ENCODE results near the gene ZNF236.
"Not testable (repeated sequence)": the region's sequence is repeated elsewhere in the genome, so short reads cannot be mapped to it uniquely, and the experiment has no call there.

ZNF236 gene

GRCh38 chr18:76936877-76937276 lies 114.5 kb downstream of the ZNF236 start:
- H3K36me3 ChIP-seq (ENCODE audit: control insufficient read depth in 4 of 4, insufficient read depth in 4 of 4, low read length in 3 of 4) = peaks cover 8 to 55% (median 37%) of the 10 kb centered on the region in 4 experiments
- ChIA-PET CTCF (interaction anchor here (1.1 kb wide), 1 partner anchor 11 kb away, joined by 3 read pairs; no protein-coding TSS in a partner anchor), POLR2A (no interaction called here)
- no peak overlapping the region for H3K4me3 ChIP-seq (ENCODE audit: control insufficient read depth in 1 of 7, extremely low read depth in 1 of 7, insufficient read depth in 4 of 7, low read depth in 2 of 7, low read length in 6 of 7)
- 98% methylated on average over 7 of the region's 11 CpGs for WGBS (ENCODE audit: insufficient coverage)
- no peak overlapping the region for H3K27ac ChIP-seq (ENCODE audit: insufficient read depth in 1 of 2, low read depth in 1 of 2, low read length in 2 of 2, poor library complexity in 1 of 2, severe bottlenecking in 2 of 2)
- H3K9me3 ChIP-seq (ENCODE audit: control extremely low read depth in 1 of 5, control insufficient read depth in 4 of 5, insufficient read depth in 2 of 5, low read depth in 1 of 5, low read length in 4 of 5) = no peaks in the 10 kb centered on the region
- H3K27me3 ChIP-seq (replicated peaks in 2 of 5; ENCODE audit: control insufficient read depth in 4 of 5, insufficient read depth in 5 of 5, low read length in 4 of 5) = no peaks in the 10 kb centered on the region
- no peaks in the 10 kb centered on the region for H3K4me1 ChIP-seq (ENCODE audit: control extremely low read depth in 1 of 4, control insufficient read depth in 4 of 4, insufficient read depth in 4 of 4, low read length in 3 of 4)
- DNase-seq = no peak

DNA sequence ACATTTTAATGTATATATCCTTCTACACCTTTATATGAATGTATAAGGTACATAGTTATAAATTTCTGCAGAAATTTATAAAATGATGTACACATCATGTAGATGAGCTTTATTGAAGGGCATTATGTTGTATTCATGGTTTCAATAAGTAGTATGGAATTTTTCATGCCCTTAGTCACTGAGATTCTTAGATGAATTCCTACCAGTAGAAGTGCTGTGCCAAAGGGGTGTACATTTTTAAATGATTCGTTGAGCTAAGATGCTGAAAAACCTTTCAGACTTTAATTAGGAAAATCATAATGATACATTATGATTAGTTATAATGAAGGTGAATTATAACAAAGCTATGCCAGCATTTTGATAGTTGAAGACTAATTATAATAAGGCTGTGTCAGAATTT lies 115.2 kb downstream of the ZNF236 start:
- H3K9me3 ChIP-seq (ENCODE audit: control extremely low read depth in 1 of 5, control insufficient read depth in 4 of 5, insufficient read depth in 2 of 5, low read depth in 1 of 5, low read length in 4 of 5) = no peaks in the 10 kb centered on the region
- no peaks in the 10 kb centered on the region for H3K27me3 ChIP-seq (replicated peaks in 2 of 5; ENCODE audit: control insufficient read depth in 4 of 5, insufficient read depth in 5 of 5, low read length in 4 of 5)
- CTCF ChIA-PET = interaction anchor here (1.1 kb wide), 1 partner anchor 10 kb away, joined by 3 read pairs; no protein-coding TSS in a partner anchor
- no peak overlapping the region for H3K4me3 ChIP-seq (ENCODE audit: control insufficient read depth in 1 of 7, extremely low read depth in 1 of 7, insufficient read depth in 4 of 7, low read depth in 2 of 7, low read length in 6 of 7)
- WGBS (ENCODE audit: insufficient coverage) = no CpG with 5 or more reads among the region's 1 CpG
- no peak for DNase-seq
- H3K4me1 ChIP-seq (ENCODE audit: control extremely low read depth in 1 of 4, control insufficient read depth in 4 of 4, insufficient read depth in 4 of 4, low read length in 3 of 4) = no peaks in the 10 kb centered on the region
- peaks cover 6 to 48% (median 33%) of the 10 kb centered on the region in 4 experiments for H3K36me3 ChIP-seq (ENCODE audit: control insufficient read depth in 4 of 4, insufficient read depth in 4 of 4, low read length in 3 of 4)
- POLR2A ChIA-PET = no interaction called here
- H3K27ac ChIP-seq (ENCODE audit: insufficient read depth in 1 of 2, low read depth in 1 of 2, low read length in 2 of 2, poor library complexity in 1 of 2, severe bottlenecking in 2 of 2) = no peak overlapping the region

DNA sequence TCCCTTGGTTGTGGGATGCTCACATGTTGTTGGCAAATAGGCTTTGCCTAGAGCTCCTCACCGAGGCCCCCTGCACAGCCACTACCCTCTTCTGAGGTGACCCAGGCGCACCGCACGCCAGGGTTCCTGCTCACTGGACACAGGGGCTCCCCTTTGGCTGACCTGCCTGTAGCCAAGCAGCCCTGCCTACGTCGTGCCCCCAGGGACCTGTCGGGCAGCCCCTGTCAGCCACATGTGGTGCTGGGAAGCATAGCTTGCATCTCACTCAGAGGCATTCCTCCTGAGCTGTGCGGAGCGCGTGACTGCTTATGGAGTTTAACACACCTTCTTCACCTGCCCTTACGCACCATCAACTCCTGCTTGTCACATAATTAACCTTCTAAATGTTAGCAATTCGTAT lies 116.3 kb downstream of the ZNF236 start:
- Histone ChIP-seq H3K9me3 (ENCODE audit: control extremely low read depth in 1 of 5, control insufficient read depth in 4 of 5, insufficient read depth in 2 of 5, low read depth in 1 of 5, low read length in 4 of 5) (no peaks in the 10 kb centered on the region), H3K4me1 (ENCODE audit: control extremely low read depth in 1 of 4, control insufficient read depth in 4 of 4, insufficient read depth in 4 of 4, low read length in 3 of 4) (no peaks in the 10 kb centered on the region), H3K36me3 (ENCODE audit: control insufficient read depth in 4 of 4, insufficient read depth in 4 of 4, low read length in 3 of 4) (peaks cover 6 to 44% (median 29%) of the 10 kb centered on the region in 4 experiments), H3K4me3 (ENCODE audit: control insufficient read depth in 1 of 7, extremely low read depth in 1 of 7, insufficient read depth in 4 of 7, low read depth in 2 of 7, low read length in 6 of 7) (no peak overlapping the region), H3K27me3 (replicated peaks in 2 of 5; ENCODE audit: control insufficient read depth in 4 of 5, insufficient read depth in 5 of 5, low read length in 4 of 5) (no peaks in the 10 kb centered on the region), H3K27ac (ENCODE audit: insufficient read depth in 1 of 2, low read depth in 1 of 2, low read length in 2 of 2, poor library complexity in 1 of 2, severe bottlenecking in 2 of 2) (no peak overlapping the region)
- WGBS (ENCODE audit: insufficient coverage) = 100% methylated on average over 9 of the region's 12 CpGs
- POLR2A ChIA-PET = no interaction called here
- CTCF ChIA-PET = no interaction called here
- no peak for DNase-seq

DNA sequence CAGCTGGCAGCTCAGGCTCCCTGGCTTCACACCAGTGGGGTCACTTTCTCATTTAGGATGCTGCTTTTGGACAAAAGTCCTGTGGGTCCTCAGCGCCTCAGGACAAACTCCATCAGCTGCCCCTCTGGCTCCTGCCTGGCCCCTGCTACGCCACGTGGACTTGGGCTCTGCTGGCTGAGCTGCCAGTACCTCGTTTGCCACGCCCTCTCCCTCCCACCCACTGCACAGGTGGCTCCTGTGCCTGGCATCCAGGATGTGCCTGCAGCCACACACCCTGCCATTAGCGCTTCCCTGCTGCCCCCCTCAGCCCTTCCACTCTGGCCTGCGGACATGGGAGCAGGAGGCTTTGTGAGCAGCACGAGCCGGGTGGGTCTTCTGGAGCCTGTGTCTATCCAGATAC lies 118.9 kb downstream of the ZNF236 start:
- WGBS (ENCODE audit: insufficient coverage) = 93% methylated on average over 5 of the region's 9 CpGs
- Histone ChIP-seq H3K9me3 (ENCODE audit: control extremely low read depth in 1 of 5, control insufficient read depth in 4 of 5, insufficient read depth in 2 of 5, low read depth in 1 of 5, low read length in 4 of 5) (peaks cover 0 to 3% (median 0%) of the 10 kb centered on the region in 5 experiments), H3K27ac (ENCODE audit: insufficient read depth in 1 of 2, low read depth in 1 of 2, low read length in 2 of 2, poor library complexity in 1 of 2, severe bottlenecking in 2 of 2) (no peak overlapping the region), H3K4me1 (ENCODE audit: control extremely low read depth in 1 of 4, control insufficient read depth in 4 of 4, insufficient read depth in 4 of 4, low read length in 3 of 4) (peaks cover 0 to under 1% (median 0%) of the 10 kb centered on the region in 4 experiments), H3K4me3 (ENCODE audit: control insufficient read depth in 1 of 7, extremely low read depth in 1 of 7, insufficient read depth in 4 of 7, low read depth in 2 of 7, low read length in 6 of 7) (no peak overlapping the region), H3K36me3 (ENCODE audit: control insufficient read depth in 4 of 4, insufficient read depth in 4 of 4, low read length in 3 of 4) (peaks cover 4 to 43% (median 25%) of the 10 kb centered on the region in 4 experiments), H3K27me3 (replicated peaks in 2 of 5; ENCODE audit: control insufficient read depth in 4 of 5, insufficient read depth in 5 of 5, low read length in 4 of 5) (no peaks in the 10 kb centered on the region)
- no peak for DNase-seq
- ChIA-PET POLR2A (no interaction called here), CTCF (interaction anchor here (1.3 to 1.9 kb wide), 2 partner anchors 9 to 18 kb away, joined by 3 to 5 read pairs; no protein-coding TSS in a partner anchor)

- ChIA-PET POLR2A (no interaction called here), CTCF (interaction anchor here (1.0 kb wide), 1 partner anchor 11 kb away, joined by 4 read pairs; no protein-coding TSS in a partner anchor)
- Histone ChIP-seq H3K4me3 (ENCODE audit: control insufficient read depth in 1 of 7, extremely low read depth in 1 of 7, insufficient read depth in 4 of 7, low read depth in 2 of 7, low read length in 6 of 7) (no peak overlapping the region), H3K36me3 (ENCODE audit: control insufficient read depth in 4 of 4, insufficient read depth in 4 of 4, low read length in 3 of 4) (peaks cover 3 to 32% (median 19%) of the 10 kb centered on the region in 4 experiments), H3K4me1 (ENCODE audit: control extremely low read depth in 1 of 4, control insufficient read depth in 4 of 4, insufficient read depth in 4 of 4, low read length in 3 of 4) (peaks cover 0 to 5% (median 0%) of the 10 kb centered on the region in 4 experiments), H3K27me3 (replicated peaks in 2 of 5; ENCODE audit: control insufficient read depth in 4 of 5, insufficient read depth in 5 of 5, low read length in 4 of 5) (no peaks in the 10 kb centered on the region), H3K9me3 (ENCODE audit: control extremely low read depth in 1 of 5, control insufficient read depth in 4 of 5, insufficient read depth in 2 of 5, low read depth in 1 of 5, low read length in 4 of 5) (peaks cover 0 to 3% (median 0%) of the 10 kb centered on the region in 5 experiments), H3K27ac (ENCODE audit: insufficient read depth in 1 of 2, low read depth in 1 of 2, low read length in 2 of 2, poor library complexity in 1 of 2, severe bottlenecking in 2 of 2) (no peak overlapping the region)
- no peak for DNase-seq
- 90% methylated on average over 2 of the region's 6 CpGs for WGBS (ENCODE audit: insufficient coverage)
These were observed 121.4 kb downstream of the ZNF236 start for GRCh38 chr18:76943542-76944339.

DNA sequence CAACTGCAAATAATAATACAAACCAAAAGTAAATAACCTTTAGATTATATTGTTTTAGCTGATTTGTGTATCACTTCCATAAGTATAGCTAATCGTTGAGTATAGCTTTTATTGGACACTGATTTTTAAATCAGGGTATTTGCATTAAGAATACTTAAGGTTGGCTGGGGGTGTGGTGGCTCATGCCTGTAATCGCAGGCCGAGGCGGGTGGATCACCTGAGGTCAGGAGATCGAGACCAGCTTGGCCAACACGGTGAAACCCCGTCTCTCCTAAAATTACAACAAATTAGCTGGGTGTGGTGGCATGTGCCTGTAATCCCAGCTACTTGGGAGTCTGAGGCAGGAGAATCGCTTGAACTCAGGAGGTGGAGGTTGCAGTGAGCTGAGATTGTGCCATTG lies 122.0 kb downstream of the ZNF236 start:
- DNase-seq; POLR2A ChIA-PET; H3K9me3 ChIP-seq (ENCODE audit: control extremely low read depth in 1 of 5, control insufficient read depth in 4 of 5, insufficient read depth in 2 of 5, low read depth in 1 of 5, low read length in 4 of 5); H3K27me3 ChIP-seq (replicated peaks in 2 of 5; ENCODE audit: control insufficient read depth in 4 of 5, insufficient read depth in 5 of 5, low read length in 4 of 5); H3K4me3 ChIP-seq (ENCODE audit: control insufficient read depth in 1 of 7, extremely low read depth in 1 of 7, insufficient read depth in 4 of 7, low read depth in 2 of 7, low read length in 6 of 7); H3K4me1 ChIP-seq (ENCODE audit: control extremely low read depth in 1 of 4, control insufficient read depth in 4 of 4, insufficient read depth in 4 of 4, low read length in 3 of 4); H3K27ac ChIP-seq (ENCODE audit: insufficient read depth in 1 of 2, low read depth in 1 of 2, low read length in 2 of 2, poor library complexity in 1 of 2, severe bottlenecking in 2 of 2): not testable (repeated sequence)
- CTCF ChIA-PET = interaction anchor here (1.0 to 1.3 kb wide), 2 partner anchors 11 to 56 kb away, joined by 3 to 4 read pairs; no protein-coding TSS in a partner anchor
- WGBS (ENCODE audit: insufficient coverage) = 100% methylated on average over 1 of the region's 8 CpGs
- H3K36me3 ChIP-seq (ENCODE audit: control insufficient read depth in 4 of 4, insufficient read depth in 4 of 4, low read length in 3 of 4) = peaks cover 3 to 32% (median 18%) of the 10 kb centered on the region in 4 experiments

- Histone ChIP-seq H3K4me3 (ENCODE audit: control insufficient read depth in 1 of 7, extremely low read depth in 1 of 7, insufficient read depth in 4 of 7, low read depth in 2 of 7, low read length in 6 of 7) (no peak overlapping the region), H3K4me1 (ENCODE audit: control extremely low read depth in 1 of 4, control insufficient read depth in 4 of 4, insufficient read depth in 4 of 4, low read length in 3 of 4) (peaks cover 0 to 5% (median 0%) of the 10 kb centered on the region in 4 experiments), H3K27ac (ENCODE audit: insufficient read depth in 1 of 2, low read depth in 1 of 2, low read length in 2 of 2, poor library complexity in 1 of 2, severe bottlenecking in 2 of 2) (no peak overlapping the region), H3K36me3 (ENCODE audit: control insufficient read depth in 4 of 4, insufficient read depth in 4 of 4, low read length in 3 of 4) (peaks cover 7 to 56% (median 29%) of the 10 kb centered on the region in 4 experiments), H3K27me3 (replicated peaks in 2 of 5; ENCODE audit: control insufficient read depth in 4 of 5, insufficient read depth in 5 of 5, low read length in 4 of 5) (no peaks in the 10 kb centered on the region), H3K9me3 (ENCODE audit: control extremely low read depth in 1 of 5, control insufficient read depth in 4 of 5, insufficient read depth in 2 of 5, low read depth in 1 of 5, low read length in 4 of 5) (peaks cover 0 to 3% (median 0%) of the 10 kb centered on the region in 5 experiments)
- CTCF ChIA-PET = interaction anchor here (1.5 kb wide), 1 partner anchor 11 kb away, joined by 3 read pairs; no protein-coding TSS in a partner anchor
- DNase-seq = no peak
- 94% methylated on average over 8 of the region's 8 CpGs for WGBS (ENCODE audit: insufficient coverage)
- POLR2A ChIA-PET = no interaction called here
These were observed 126.0 kb downstream of the ZNF236 start for GRCh38 chr18:76948345-76948744.
